Renal cortex interstitium (tissue), 15 donors: Measurements from ENCODE around the gene GIMAP6. TPM values are rescaled to one million over a fixed set of nuclear protein-coding genes. Genes with fewer than 3 reads are reported as not detected.
"Not testable (repeated sequence)": the region's sequence is repeated elsewhere in the genome, so short reads cannot be mapped to it uniquely, and the experiment has no call there.

Experiments used
- DNase-seq, 11 donors: peaks; one replicate each; pipeline ENCODE4 v3.0.0-alpha.2; 2013; ENCODE audit warnings: low read depth in 9 of 11, low spot score in 4 of 11; ENCODE audit errors: extremely low read depth in 1 of 11
- long read RNA-seq, 16 experiments: transcript quantifications; one replicate each; lab custom pipeline, GENCODE V29; 2026
- polyA plus RNA-seq, 3 donors: library from polyadenylated mRNA; unstranded; fragments of 120-200 nt; gene quantifications; one replicate each; pipeline ENCODE4 v1.2.1, GENCODE V29; 2013; ENCODE audit not compliant: insufficient read length in 3 of 3

The GIMAP6 gene
- 10 to 100 TPM; 13.0 to 16.3 (median 14.6) TPM for polyA plus RNA-seq
- long read RNA-seq, donor 1, partial matches to known transcripts = 0 of 4 reads
- long read RNA-seq, donor 1, other reads (novel, unspliced or antisense) = 0 of 4 reads
- long read RNA-seq, donor 2, transcript GIMAP6-201 (3 exons, 3,440 nt) = major isoform, 5 of 7 reads
- long read RNA-seq, donor 2, partial matches to known transcripts = 0 of 7 reads
- long read RNA-seq, donor 2, other reads (novel, unspliced or antisense) = 0 of 7 reads
- long read RNA-seq, donor 3, partial matches to known transcripts = 0 of 5 reads
- long read RNA-seq, donor 3, other reads (novel, unspliced or antisense) = 0 of 5 reads
- long read RNA-seq, donor 4, partial matches to known transcripts = 0 of 3 reads
- long read RNA-seq, donor 4, other reads (novel, unspliced or antisense) = 0 of 3 reads
- long read RNA-seq, donor 5 = 0 reads
- long read RNA-seq, donor 6, partial matches to known transcripts = 0 of 3 reads
- long read RNA-seq, donor 6, other reads (novel, unspliced or antisense) = 0 of 3 reads
- long read RNA-seq, donor 7, transcript GIMAP6-201 (3 exons, 3,440 nt) = major isoform, 5 of 6 reads
- long read RNA-seq, donor 7, partial matches to known transcripts = 0 of 6 reads
- long read RNA-seq, donor 7, other reads (novel, unspliced or antisense) = 0 of 6 reads
- long read RNA-seq, donor 8 = 0 reads
- long read RNA-seq, donor 9, transcript GIMAP6-201 (3 exons, 3,440 nt) = major isoform, 6 of 7 reads
- long read RNA-seq, donor 9, partial matches to known transcripts = 0 of 7 reads
- long read RNA-seq, donor 9, other reads (novel, unspliced or antisense) = 0 of 7 reads
- long read RNA-seq, donor 10, transcript GIMAP6-201 (3 exons, 3,440 nt) = major isoform, 5 of 6 reads
- long read RNA-seq, donor 10, partial matches to known transcripts = 0 of 6 reads
- long read RNA-seq, donor 10, other reads (novel, unspliced or antisense) = 0 of 6 reads
- long read RNA-seq, donor 11, transcript GIMAP6-201 (3 exons, 3,440 nt) = major isoform, 5 of 6 reads
- long read RNA-seq, donor 11, partial matches to known transcripts = 0 of 6 reads
- long read RNA-seq, donor 11, other reads (novel, unspliced or antisense) = 0 of 6 reads
- long read RNA-seq, donor 12, partial matches to known transcripts = 0 of 2 reads
- long read RNA-seq, donor 12, other reads (novel, unspliced or antisense) = 0 of 2 reads
- long read RNA-seq, donor 13 = 0 reads
- long read RNA-seq, donor 14, partial matches to known transcripts = 0 of 5 reads
- long read RNA-seq, donor 14, other reads (novel, unspliced or antisense) = 0 of 5 reads
- long read RNA-seq, donor 15, partial matches to known transcripts = 0 of 3 reads
- long read RNA-seq, donor 15, other reads (novel, unspliced or antisense) = 0 of 3 reads
- long read RNA-seq, donor 16, transcript GIMAP6-201 (3 exons, 3,440 nt) = major isoform, 5 of 7 reads
- long read RNA-seq, donor 16, partial matches to known transcripts = 0 of 7 reads
- long read RNA-seq, donor 16, other reads (novel, unspliced or antisense) = 0 of 7 reads

GRCh38 chr7:150631866-150632864 lies at the start of gene GIMAP6:
Gene GIMAP6 (minus strand): TSS chr7:150632385. CDS start chr7:150630142, 2,243 bp downstream.
- no peak for DNase-seq

DNA sequence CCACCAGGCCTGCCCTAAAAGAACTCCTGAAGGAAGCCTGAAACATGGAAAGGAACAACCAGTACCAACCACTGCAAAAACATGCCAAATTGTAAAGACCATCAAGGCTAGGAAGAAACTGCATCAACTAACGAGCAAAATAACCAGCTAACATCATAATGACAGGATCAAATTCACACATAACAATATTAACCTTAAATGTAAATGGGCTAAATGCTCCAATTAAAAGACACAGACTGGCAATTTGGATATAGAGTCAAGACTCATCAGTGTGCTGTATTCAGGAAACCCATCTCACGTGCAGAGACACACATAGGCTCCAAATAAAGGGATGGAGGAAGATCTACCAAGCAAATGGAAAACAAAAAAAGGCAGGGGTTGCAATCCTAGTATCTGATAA lies 48.2 kb upstream of the GIMAP6 start:
- DNase-seq = not testable (repeated sequence)

DNA sequence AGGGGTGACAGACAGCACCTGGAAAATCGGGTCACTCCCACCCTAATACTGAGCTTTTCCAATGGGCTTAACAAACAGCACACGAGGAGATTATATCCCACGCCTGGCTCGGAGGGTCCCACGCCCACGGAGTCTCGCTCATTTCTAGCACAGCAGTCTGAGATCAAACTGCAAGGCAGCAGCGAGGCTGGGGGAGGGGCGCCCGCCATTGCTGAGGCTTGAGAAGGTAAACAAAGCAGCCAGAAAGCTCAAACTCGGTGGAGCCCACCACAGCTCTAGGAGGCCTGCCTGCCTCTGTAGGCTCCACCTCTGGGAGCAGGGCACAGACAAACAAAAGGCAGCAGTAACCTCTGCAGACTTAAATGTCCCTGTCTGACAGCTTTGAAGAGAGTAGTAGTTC lies 46.4 kb upstream of the GIMAP6 start:
- DNase-seq = not testable (repeated sequence)

GRCh38 chr7:150676854-150677253 lies 44.7 kb upstream of the GIMAP6 start:
- DNase-seq = not testable (repeated sequence)

DNA sequence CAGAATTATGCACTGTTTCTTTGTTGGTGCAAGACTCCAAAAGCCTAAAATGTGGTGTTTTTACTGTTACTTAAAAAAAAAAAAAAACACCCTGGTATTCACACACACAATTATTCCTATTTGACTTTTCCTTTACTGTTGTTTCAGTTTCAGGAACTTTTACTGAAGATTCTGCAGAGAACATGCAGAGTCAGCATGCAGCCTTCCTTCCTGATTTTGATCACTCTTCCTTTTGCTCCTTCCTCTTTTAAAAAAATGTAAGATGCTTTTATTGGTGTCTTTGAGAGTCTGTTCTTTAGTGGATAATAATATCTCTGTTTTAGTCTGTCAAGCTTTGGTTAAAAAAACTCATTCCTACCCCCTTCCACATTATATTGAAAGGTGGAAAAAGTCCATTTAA lies 44.1 kb upstream of the GIMAP6 start:
- not testable (repeated sequence) for DNase-seq

GRCh38 chr7:150675714-150676113 lies 43.5 kb upstream of the GIMAP6 start:
- DNase-seq = no peak

- DNase-seq = not testable (repeated sequence)
Observed at GRCh38 chr7:150671798-150672585, 39.8 kb upstream of the GIMAP6 start.

DNA sequence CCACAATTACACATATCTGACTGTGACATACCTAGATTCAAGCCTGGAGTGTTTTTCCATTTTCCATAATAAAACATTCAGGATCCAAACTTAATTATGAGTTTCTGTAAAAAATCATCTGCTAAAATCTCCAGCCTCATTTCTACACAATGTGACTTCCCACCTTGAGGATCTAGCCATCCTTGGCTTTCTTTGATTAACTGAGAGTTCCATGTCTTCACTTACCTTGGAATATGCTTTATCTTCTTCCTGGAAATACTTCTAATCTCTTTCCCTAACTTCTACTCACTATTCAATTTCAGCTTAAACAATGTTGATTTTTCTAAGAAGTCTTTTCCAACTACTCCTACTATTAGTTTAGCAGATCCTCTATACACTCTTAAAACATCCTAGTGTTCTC lies 36.8 kb upstream of the GIMAP6 start:
- no peak for DNase-seq

GRCh38 chr7:150668472-150668911 lies 36.3 kb upstream of the GIMAP6 start:
- no peak for DNase-seq

DNA sequence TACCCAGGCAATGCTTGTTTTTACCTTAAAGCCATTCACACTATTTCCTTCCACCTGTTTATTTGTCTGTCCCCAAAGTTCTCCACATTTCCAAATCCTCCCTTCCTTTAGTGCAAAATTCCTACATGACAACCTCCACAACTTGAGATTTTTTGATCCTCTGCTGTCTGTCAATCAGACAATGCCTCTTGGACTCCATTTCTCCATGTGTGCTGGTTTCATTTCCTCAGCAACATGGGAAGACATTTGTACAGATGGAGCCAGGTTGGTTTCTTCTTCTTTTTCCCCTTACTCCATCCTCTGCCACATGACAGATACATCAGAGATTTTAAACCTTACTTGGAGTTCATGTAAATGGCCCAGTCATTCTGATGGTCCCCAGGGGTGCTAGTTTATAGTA lies 34.2 kb upstream of the GIMAP6 start:
- no peak for DNase-seq

DNA sequence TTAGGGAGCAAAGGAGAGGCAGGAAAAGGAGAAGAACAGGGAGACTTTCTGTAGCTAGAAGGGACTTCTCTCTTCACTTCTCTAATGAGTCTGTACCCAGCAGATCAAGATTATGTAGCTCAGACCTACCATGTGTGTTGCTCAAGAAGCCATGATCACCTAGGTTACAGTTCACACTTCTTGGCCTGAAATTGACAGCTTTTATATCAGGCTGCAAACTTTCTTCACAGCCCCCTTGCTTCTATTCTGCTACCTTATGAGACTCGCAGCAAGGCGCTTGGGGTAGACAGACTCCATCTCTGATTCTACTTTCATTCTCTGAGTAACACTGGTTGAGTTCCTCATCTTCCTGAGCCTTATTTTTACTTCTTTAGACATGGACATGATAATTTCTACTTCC lies 33.7 kb upstream of the GIMAP6 start:
- no peak for DNase-seq

- no peak for DNase-seq
Observed at GRCh38 chr7:150665089-150665748, 33.0 kb upstream of the GIMAP6 start.

GRCh38 chr7:150663802-150664494 lies 31.8 kb upstream of the GIMAP6 start:
- no peak for DNase-seq

DNA sequence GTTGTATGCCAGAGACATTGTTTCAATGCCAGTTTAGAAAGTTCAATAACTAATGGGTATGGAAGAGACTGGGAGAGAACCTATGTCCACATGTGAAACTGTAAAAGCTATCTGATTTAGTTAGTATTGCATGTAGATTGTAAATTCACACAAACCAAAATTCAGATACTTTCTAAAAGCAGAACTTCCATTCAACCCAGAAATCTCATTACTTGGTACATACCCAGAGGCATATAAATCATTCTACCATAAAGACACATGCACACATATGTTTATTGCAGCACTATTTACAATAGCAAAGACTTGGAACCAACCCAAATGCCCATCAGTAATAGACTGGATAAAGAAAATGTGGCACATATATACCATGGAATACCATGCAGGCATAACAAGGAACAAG lies 30.6 kb upstream of the GIMAP6 start:
- not testable (repeated sequence) for DNase-seq

DNA sequence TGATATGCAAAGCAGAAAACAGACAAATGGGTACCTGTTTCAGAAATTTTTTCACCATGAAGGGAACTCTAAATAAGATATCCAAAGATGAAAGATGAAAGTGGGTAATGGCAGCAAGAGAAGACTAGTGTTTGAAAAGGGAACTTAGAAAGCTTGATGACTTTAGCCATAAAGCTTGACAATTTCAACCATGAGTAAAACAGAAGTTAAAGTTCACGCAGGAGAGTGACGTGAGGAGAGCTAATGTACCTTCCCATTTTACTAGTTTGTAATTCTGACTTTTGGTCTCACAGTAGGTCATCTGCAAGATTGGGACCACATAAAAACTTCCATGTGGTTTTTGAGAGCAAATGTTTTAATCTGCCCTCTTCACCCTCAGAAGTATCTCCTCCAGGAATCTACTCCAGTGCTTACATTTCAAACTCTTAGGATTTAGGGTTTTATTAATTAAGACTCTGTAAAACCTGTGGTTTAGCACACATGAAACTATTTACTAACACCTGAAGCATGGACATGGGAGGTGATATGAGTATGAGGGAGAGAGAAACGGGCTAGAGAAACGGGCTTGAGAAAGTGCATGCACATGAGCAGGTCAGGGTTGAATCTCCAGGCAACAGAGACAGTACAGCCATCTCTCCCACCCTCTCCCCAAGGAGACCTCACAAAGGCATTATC lies 28.9 kb upstream of the GIMAP6 start:
- DNase-seq = no peak
